Adrenal gland (tissue), 12 donors: ENCODE data around the gene WDFY4. TPM values are rescaled to one million over a fixed set of nuclear protein-coding genes. Genes with fewer than 3 reads are reported as not detected.

Experiments used
- DNase-seq, 7 donors: peaks; one replicate each; pipeline ENCODE4 v3.0.0-alpha.2; 2019 to 2020
- H3K27ac ChIP-seq, 5 donors: fragments of 200-600 bp; sonication (generic) in 4 of 5; 1 replicate in 3 of 5; 2 replicates in 2 of 5; pipeline versions ENCODE4 v1.5.1 to v1.8.0; 2016 to 2020; ENCODE audit warnings: mild to moderate bottlenecking in 1 of 5
- H3K27me3 ChIP-seq: fragments of 200-600 bp; 2 replicates; pipeline ENCODE4 v1.8.0; 2021
- H3K36me3 ChIP-seq, 2 donors: fragments of 200-600 bp; replicated peaks in 1 of 2; 1 replicate in 1 of 2; 2 replicates in 1 of 2; pipeline versions ENCODE4 v1.5.1 to v1.8.0; 2018 to 2022
- H3K4me1 ChIP-seq, 2 donors: fragments of 200-600 bp; replicated peaks in 1 of 2; 1 replicate in 1 of 2; 2 replicates in 1 of 2; pipeline versions ENCODE4 v1.5.1 to v1.8.0; 2018 to 2021
- H3K4me3 ChIP-seq, 4 donors: fragments of 200-600 bp; sonication (generic) in 3 of 4; one replicate each; pipeline ENCODE4 v1.5.1; 2016 to 2018
- H3K9me3 ChIP-seq, 3 donors: fragments of 200-600 bp; sonication (generic) in 1 of 3; replicated peaks in 1 of 3; 1 replicate in 2 of 3; 2 replicates in 1 of 3; pipeline versions ENCODE4 v1.5.1 to v1.8.0; 2016 to 2021
- CTCF ChIP-seq, 6 experiments: fragments of 450-650 bp in 4 of 6; fragments of 200-600 bp in 2 of 6; sonication (generic) in 1 of 6; IDR thresholded peaks; 1 replicate in 5 of 6; 2 replicates in 1 of 6; pipeline versions ENCODE4 v1.5.1 to v1.8.0; 2016 to 2021; ENCODE audit warnings: antibody characterized with exemption in 6 of 6, mild to moderate bottlenecking in 2 of 6, moderate library complexity in 1 of 6
- POLR2A ChIP-seq, 2 donors: fragments of 450-650 bp; IDR thresholded peaks; one replicate each; pipeline ENCODE4 v1.6.1; 2017; ENCODE audit warnings: antibody characterized with exemption in 2 of 2, mild to moderate bottlenecking in 2 of 2, moderate library complexity in 1 of 2
- WGBS, 4 donors: extraction: QIAGEN DNeasy Blood & Tissue Kit in 2 of 4; methylation state at CpG; one replicate each; pipeline versions ENCODE4 v1.1.5 to v1.1.7; 2013 to 2017; 5-methylcytosine and 5-hydroxymethylcytosine counted together
- intact Hi-C, 2 donors: fragments of 100-400 bp; cut with DNase I; formaldehyde crosslinking; loops; one replicate each; pipeline versions ENCODE4 v1.14.1 to v1.15.0; 2022 to 2023
- polyA plus RNA-seq, 3 donors: library from polyadenylated mRNA; stranded (reverse); fragments of 200-250 nt in 2 of 3; fragments of 350-450 nt in 1 of 3; fragmentation: Illumina TruSeq in 1 of 3; extraction: RNeasy Lipid Tissue Mini Kit (QIAGEN cat#74804) in 1 of 3; gene quantifications; one replicate each; pipeline ENCODE4 v1.2.3, GENCODE V29; 2013 to 2014
- total RNA-seq, 9 donors: library from RNA; depleted of rRNA in 4 of 9; stranded (reverse); fragments of >200 nt in 4 of 9; fragments of 120-200 nt in 1 of 9; fragmentation: NEBNext Ultra II Directional in 1 of 9; extraction: Animal tissue kit (Norgen Biotek cat#: 25700) in 1 of 9; gene quantifications; one replicate each; pipeline versions ENCODE4 v1.1.0 to v1.2.4, GENCODE V29; 2013 to 2023
- donor health status: healthy with polysubstance abuse.
- donor health status: Bipolar disorder and iron deficiency.
- donor health status: DM: yes; HTN: yes; CAD: no.
- donor health status: DM: no; HTN: no; CAD: no.
- donor health status: DM: no; HTN: no; CAD: no.
- donor health status: DM: yes; HTN: yes; CAD: no.

Gene WDFY4
- total and polyA plus RNA-seq, 12 donors: 0.61 to 9.9 (median 5.7) TPM

- intact Hi-C loops: no loop called here
- peaks cover 9% of the 10 kb centered on the region for H3K27me3 ChIP-seq
- DNase-seq: peak in 5 of 7 donors; percentile 25 to 47 (median 28)
- no peak for TF ChIP-seq CTCF (IDR thresholded peaks at IDR 0.05)
- TF ChIP-seq POLR2A (IDR thresholded peaks at IDR 0.05): no peak
- no peaks in the 10 kb centered on the region for H3K4me1 ChIP-seq
- no peaks in the 10 kb centered on the region for H3K36me3 ChIP-seq
- no peaks in the 10 kb centered on the region for H3K9me3 ChIP-seq
- no peak overlapping the region for H3K4me3 ChIP-seq
- 58 to 73% (median 63%) methylated on average over 4 of the region's 4 CpGs for WGBS, 4 donors
- H3K27ac ChIP-seq: no peak overlapping the region
Measured at GRCh38 chr10:48792687-48793096, 108.0 kb downstream of the WDFY4 start.

DNA sequence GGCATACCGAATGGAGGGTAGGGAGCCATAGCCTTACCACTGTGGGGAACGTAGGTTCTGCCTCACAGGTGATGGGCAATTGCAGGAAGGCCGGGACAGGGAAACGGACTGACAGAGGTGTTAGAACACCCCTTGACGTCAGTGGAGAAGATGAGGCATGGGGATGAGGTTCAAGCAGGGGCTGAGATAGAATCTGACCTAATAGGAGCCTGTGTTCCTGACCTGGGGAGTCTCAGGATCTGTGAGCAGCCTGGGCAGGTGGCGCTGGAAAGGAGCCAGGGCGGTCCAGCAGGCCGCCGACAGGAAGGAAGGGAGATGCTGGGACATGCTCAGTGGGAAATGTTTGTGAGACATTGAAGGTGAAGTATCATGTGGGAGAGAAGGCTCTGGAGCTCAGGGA, 109.4 kb downstream of the WDFY4 start:
- H3K4me3 ChIP-seq: no peak overlapping the region
- H3K36me3 ChIP-seq: no peaks in the 10 kb centered on the region
- no peak for TF ChIP-seq POLR2A (IDR thresholded peaks at IDR 0.05)
- no peak for TF ChIP-seq CTCF (IDR thresholded peaks at IDR 0.05)
- peaks cover 9% of the 10 kb centered on the region for H3K27me3 ChIP-seq
- no peaks in the 10 kb centered on the region for H3K4me1 ChIP-seq
- DNase-seq: peak in 1 of 7 donors; percentile 10
- no peak overlapping the region for H3K27ac ChIP-seq
- intact Hi-C loops: no loop called here
- WGBS, 4 donors: 81 to 85% (median 83%) methylated on average over 9 of the region's 9 CpGs
- no peaks in the 10 kb centered on the region for H3K9me3 ChIP-seq

DNA sequence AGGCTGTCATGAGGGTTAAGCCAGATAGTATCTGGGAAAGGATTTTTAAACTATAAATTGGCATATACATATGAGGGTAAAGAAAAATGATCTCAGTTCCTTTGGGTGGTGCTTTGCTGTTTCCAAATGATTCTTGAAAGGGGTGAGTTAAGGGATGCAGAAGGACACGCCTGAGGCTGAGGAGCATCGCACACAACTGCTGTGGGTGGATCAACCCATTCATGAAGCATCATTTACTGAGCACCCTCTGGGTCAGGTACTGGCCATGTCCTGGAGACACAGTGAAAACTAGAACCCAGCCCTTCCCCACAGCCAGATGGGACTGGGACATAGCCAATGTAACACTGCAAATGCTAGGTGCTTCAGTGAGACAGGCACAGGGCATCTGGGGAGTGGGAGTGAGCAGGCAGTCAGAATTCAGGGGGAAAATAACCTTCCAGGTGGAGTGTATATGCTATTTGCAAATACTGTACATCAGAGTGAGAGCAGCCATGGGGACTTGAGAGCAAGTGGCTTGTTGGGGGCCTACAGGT, 112.1 kb downstream of the WDFY4 start:
- H3K4me3 ChIP-seq: no peak overlapping the region
- WGBS, 4 donors: 91 to 97% (median 94%) methylated on average over 2 of the region's 2 CpGs
- H3K9me3 ChIP-seq: no peaks in the 10 kb centered on the region
- no peak for DNase-seq
- peaks cover 6% of the 10 kb centered on the region for H3K27me3 ChIP-seq
- intact Hi-C loops: no loop called here
- no peak overlapping the region for H3K27ac ChIP-seq
- H3K36me3 ChIP-seq: no peaks in the 10 kb centered on the region
- TF ChIP-seq POLR2A (IDR thresholded peaks at IDR 0.05): no peak
- H3K4me1 ChIP-seq: no peaks in the 10 kb centered on the region

- Histone ChIP-seq H3K4me3 (no peak overlapping the region), H3K27ac (no peak overlapping the region), H3K4me1 (no peaks in the 10 kb centered on the region), H3K36me3 (no peaks in the 10 kb centered on the region), H3K27me3 (peaks cover 6% of the 10 kb centered on the region), H3K9me3 (no peaks in the 10 kb centered on the region)
- no peak for TF ChIP-seq CTCF (IDR thresholded peaks at IDR 0.05)
- TF ChIP-seq POLR2A (IDR thresholded peaks at IDR 0.05): no peak
- intact Hi-C loops: no loop called here
- no peak for DNase-seq
- 71 to 78% (median 73%) methylated on average over 4 of the region's 4 CpGs for WGBS, 4 donors
Measured at GRCh38 chr10:48797830-48798229, 113.2 kb downstream of the WDFY4 start.
